HL-60 (cell line): ENCODE measurements around the gene SACM1L.

Experiments used
- GABPA ChIP-seq: IDR thresholded peaks from 2 replicates; pipeline ENCODE4 v1.6.1; 2012; ENCODE audit warnings: low read depth
- POLR2AphosphoS5 ChIP-seq: IDR thresholded peaks from 2 replicates; pipeline ENCODE4 v1.6.1; 2012; ENCODE audit warnings: low read depth
- REST ChIP-seq: IDR thresholded peaks from 2 replicates; pipeline ENCODE4 v1.6.1; 2012; ENCODE audit warnings: low read depth; ENCODE audit not compliant: insufficient replicate concordance
- TF ChIP-seq, protein P1 (sequence below): IDR thresholded peaks from one replicate; pipeline ENCODE4 v1.5.1; 2011; ENCODE audit warnings: low read length, control low read depth, inconsistent platforms; ENCODE audit not compliant: insufficient read depth

GRCh38 chr3:45765266-45765851 lies 76.2 kb downstream of the SACM1L start:
- TF ChIP-seq, protein P1, sequence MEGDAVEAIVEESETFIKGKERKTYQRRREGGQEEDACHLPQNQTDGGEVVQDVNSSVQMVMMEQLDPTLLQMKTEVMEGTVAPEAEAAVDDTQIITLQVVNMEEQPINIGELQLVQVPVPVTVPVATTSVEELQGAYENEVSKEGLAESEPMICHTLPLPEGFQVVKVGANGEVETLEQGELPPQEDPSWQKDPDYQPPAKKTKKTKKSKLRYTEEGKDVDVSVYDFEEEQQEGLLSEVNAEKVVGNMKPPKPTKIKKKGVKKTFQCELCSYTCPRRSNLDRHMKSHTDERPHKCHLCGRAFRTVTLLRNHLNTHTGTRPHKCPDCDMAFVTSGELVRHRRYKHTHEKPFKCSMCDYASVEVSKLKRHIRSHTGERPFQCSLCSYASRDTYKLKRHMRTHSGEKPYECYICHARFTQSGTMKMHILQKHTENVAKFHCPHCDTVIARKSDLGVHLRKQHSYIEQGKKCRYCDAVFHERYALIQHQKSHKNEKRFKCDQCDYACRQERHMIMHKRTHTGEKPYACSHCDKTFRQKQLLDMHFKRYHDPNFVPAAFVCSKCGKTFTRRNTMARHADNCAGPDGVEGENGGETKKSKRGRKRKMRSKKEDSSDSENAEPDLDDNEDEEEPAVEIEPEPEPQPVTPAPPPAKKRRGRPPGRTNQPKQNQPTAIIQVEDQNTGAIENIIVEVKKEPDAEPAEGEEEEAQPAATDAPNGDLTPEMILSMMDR, result no peak
- TF ChIP-seq POLR2AphosphoS5 (no peak), GABPA (no peak), REST (no peak)
